ENCODE data around the gene PTPRCAP.
"Not testable (repeated sequence)": the region's sequence is repeated elsewhere in the genome, so short reads cannot be mapped to it uniquely, and the experiment has no call there.

The PTPRCAP gene, protein sequence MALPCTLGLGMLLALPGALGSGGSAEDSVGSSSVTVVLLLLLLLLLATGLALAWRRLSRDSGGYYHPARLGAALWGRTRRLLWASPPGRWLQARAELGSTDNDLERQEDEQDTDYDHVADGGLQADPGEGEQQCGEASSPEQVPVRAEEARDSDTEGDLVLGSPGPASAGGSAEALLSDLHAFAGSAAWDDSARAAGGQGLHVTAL

DNA sequence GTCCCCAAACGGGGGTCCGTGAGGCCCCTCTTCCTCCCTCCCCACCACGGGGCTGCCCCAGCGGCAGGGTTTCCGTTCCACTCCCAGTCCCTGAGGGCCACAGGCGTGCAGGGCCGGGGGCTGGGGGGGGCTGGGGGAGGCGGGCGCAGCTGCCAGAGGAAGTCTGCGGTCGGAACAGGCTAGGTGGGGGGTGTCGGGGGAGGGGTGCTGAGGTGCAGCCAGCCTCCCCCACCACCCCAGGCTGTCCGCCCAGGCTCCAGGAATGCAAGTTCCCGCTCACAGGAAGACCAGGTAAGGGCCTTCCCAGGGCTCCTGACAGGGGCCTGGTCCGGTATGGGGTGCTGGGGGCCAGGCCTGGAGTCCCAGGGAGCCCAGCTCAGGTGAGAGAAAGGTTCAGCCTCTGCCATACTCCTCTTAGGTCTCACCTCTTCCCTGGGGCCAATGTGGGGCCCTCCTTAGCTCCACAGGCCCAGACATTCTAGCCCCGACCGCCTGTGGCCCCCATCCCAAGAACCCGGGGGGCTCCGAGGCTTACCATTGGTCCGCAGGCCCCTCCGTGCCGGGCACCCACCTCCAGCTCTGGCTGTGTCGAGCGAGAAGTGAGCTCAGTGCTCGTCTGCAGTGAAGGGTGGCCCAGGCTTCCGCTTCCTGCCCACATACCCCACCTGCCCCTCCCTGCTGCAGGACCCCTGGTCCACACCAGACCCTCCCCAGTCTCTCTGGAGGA is at the start of gene PTPRCAP:
TSS of gene PTPRCAP (minus strand) at position 601 of the 727 bp plus-strand sequence. CDS start at position 538, 63 bp downstream.
- DNase-seq: no peak

DNA sequence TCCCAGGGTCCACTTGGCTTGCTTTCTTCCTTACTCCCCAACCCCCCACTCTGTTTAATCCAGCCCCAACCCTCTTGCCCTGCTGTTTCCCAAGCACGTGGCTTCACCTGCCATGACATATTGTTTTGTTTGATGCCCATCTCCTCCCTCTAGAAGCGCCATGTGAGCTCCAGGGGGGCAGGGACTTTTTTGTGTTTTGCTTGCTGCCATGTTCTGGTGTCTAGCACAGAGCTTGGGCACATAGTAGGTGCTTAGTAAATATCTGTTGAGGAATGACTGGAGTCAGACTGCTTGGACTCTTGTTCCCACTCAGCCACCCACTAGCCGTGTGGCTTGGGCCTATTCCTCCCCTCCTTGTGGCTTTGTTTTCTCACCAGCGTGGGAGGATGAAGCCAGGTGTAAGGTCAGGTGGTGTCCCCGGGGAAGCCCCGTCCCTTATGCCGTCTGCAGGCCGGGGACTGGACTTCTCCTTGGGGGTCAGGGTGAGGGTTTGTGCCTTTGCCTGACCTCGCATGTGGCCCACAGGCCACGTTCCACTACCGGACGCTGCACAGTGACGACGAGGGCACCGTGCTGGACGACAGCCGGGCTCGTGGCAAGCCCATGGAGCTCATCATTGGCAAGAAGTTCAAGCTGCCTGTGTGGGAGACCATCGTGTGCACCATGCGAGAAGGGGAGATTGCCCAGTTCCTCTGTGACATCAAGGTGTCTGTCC is 49.2 kb upstream of the PTPRCAP start:
- DNase-seq: peak; percentile 42 to 45

DNA sequence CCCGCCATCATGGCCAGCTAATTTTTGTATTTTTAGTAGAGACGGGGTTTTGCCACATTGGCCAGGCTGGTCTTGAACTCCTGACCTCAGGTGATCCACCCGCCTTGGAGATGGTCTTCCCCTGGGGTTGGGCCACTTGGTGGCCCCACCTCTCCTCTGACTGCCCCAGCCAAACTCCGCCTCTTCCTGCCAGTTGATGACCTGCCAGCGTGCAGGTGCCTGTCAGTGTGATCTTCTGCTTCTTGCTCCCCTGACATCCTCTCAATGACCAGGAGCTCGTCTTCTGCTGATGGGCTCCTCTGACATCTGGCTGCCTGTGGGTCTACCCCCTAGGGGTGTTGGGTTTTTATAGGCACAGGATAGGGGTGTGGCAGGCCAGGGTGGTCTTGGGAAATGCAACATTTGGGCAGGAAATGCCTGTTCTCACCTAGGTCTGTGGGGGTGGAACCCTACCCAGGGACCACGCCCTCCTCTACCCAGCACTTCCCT is 48.4 kb upstream of the PTPRCAP start:
- peak; percentile 46 to 58 for DNase-seq

DNA sequence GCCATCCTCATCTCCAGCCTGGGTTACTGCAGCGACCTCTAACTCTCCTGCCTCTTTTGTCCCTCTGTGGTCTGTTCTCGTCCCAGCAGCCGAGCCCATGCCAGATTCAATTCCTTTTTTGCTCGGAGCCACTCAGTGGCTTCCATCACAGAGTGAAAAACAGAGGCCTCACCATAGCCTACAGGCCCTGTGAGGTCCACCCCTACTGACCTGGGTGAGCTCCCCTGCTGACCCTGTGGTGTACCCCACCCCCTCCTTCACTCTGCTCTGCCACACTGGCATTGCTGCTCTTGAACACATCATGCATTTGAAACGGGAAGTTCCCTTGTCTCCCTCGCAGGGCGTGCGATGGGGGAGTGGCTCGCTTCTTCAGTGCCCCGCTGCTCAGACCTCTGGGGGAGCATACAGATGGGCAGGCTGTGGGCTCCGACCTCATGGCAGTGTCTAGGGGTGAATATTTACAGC is 47.4 kb upstream of the PTPRCAP start:
- DNase-seq: peak; percentile 61 to 64

DNA sequence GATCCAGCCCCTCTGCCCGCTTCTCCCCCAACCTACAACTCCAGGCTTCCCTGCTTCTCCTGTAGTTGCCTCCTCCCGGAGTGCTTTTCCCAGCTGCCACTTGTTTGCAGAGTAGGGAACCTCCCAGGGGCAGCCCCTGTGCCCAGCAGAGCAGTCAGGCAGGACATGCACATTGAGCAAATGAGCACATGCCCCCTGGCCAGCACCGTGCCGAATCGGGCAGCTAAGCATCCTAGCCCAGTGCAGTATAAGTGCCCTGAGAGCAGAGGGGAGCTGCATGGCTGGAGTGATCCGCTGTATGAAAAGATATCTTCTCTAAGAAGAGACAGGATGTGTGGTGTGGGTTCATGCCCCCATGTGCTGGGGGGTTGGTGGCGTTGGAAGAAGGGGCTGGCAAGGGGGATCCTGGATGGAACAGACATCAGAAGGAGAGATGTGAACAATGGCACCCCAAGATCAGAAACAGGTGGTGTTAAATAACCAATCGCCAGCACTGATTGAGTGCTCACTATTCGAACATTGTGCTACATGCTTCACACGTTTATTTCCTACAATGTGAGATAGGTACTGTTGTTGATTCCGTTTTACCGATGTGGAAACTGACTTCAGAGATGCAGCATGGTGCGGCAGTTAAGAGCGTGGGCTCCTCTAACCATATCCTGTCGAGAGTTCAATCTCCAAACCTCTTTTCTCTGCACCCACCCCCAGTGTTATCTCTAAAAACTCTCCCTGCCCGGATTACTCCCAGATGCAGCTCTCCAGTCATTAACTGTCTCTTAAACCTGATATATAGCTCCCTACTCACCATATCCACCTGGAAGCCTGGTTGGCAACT is 46.6 kb upstream of the PTPRCAP start:
- peak; percentile 27 to 30 for DNase-seq

DNA sequence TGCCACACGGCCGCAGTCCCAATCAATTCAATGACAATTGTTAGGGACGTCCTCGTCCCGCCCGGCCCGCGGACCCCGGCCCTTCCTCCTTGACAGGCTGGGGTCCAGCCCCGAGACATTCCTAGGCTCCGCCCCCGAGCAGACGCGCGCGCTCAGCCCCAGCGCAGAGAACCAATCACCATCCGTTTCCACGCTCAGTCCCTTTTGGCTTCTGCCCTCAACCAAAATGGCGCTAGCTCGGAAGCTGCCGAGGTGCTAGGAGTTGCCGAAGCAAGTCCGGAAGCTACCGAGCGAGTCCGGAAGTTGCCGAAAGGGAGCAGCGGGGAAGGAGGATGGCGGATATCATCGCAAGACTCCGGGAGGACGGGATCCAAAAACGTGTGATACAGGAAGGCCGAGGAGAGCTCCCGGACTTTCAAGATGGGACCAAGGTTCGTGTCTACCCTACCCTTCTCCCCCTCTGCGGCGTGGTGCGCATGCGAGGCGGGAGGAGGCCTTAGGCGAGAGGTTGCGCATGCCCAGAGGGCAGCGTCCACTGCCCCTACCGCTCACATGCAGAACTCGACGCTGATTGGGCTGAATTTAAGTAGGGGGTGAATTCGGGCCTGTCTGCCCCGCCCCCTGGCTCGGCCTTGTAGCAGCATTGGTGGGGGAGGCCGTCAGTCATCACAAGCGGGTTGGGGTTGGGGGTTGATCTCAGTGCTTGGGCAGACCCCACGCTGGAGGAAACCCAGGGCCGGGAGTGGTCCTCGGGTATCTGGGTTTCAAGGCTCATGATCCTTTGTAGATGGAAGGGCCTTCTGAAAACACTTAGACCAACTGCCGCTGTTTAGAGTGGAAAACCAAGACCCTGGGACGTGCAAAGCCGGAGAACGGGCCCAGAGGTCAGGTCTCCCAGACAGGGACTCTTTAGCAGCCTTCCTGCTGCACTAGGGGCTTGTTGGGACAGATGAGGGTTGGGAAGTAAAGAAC is 45.6 kb upstream of the PTPRCAP start, which contains the start of gene AIP:
TSS of gene AIP (plus strand) at position 200 of the 972 bp plus-strand sequence. CDS start at position 333, 133 bp downstream.
- peak; percentile 93 to 96 for DNase-seq

DNA sequence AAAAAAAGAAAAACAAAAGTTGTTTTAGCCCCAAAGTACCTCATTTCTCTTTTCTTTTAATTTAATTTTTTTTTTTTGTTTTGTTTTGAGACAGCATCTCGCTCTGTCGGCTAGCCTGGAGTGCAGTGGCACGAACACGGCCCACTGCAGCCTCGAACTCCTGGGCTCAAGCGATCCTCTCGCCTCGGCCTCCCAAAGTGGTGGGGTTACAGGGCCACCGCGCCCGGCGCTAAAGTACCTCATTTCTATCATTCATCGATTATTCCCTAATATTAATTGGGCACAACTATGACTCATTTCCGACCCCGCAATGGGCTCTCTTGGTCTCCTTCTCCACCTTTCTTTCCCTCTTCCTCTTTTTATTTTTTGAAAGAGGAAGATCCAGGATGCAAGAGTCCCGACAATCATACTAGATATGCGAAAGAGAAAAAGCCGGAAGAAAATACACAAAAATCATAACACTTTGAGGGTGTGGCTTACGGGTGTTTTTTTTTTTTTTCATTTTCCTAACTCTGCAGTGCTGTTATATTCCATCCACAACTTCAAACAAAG is 44.9 kb upstream of the PTPRCAP start:
- DNase-seq: no peak

DNA sequence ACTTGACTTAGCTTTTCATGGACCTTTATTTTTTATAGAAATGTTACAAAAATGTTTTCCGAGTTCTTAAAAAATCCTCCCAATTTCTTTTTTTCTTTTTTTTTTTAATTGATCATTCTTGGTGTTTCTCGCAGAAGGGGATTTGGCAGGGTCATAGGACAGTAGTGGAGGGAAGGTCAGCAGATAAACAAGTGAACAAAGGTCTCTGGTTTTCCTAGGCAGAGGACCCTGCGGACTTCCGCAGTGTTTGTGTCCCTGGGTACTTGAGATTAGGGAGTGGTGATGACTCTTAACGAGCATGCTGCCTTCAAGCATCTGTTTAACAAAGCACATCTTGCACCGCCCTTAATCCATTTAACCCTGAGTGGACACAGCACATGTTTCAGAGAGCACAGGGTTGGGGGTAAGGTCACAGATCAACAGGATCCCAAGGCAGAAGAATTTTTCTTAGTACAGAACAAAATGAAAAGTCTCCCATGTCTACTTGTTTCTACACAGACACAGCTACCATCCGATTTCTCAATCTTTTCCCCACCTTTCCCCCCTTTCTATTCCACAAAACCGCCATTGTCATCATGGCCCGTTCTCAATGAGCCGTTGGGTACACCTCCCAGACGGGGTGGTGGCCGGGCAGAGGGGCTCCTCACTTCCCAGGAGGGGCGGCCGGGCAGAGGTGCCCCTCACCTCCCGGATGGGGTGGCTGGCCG is 40.0 kb upstream of the PTPRCAP start:
- not testable (repeated sequence) for DNase-seq

DNA sequence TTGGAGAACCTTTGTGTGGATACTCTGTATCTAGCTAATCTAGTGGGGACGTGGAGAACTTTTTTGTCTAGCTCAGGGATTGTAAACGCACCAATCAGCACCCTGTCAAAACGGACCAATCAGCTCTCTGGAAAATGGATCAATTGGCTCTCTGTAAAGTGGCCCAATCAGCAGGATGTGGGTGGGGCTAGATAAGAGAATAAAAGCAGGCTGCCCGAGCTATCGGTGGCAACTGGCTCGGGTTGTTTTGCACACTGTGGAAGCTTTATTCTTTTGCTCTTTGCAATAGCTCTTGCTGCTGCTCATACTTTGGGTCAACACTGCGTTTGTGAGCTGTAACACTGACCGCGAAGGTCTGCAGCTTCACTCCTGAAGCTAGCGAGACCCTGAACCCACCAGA is 39.2 kb upstream of the PTPRCAP start:
- not testable (repeated sequence) for DNase-seq

DNA sequence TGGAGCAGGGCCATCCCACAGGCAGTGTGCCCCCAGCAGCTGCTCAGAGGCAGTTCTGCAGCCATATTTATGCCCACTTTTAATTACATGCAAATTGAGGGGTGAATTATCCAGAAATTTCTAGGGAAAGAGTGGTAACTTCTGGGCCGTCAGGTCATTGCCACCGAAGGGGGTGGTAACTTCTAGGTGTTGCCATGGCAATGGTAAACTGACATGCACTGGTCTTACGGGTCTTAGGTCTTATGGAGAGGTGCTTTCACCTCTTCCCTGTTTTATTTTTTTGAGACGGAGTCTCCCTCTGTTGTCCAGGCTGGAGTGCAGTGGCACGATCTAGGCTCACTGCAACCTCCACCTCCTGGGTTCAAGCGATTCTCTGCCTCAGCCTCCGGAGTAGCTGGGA is 35.4 kb upstream of the PTPRCAP start:
- no peak for DNase-seq

DNA sequence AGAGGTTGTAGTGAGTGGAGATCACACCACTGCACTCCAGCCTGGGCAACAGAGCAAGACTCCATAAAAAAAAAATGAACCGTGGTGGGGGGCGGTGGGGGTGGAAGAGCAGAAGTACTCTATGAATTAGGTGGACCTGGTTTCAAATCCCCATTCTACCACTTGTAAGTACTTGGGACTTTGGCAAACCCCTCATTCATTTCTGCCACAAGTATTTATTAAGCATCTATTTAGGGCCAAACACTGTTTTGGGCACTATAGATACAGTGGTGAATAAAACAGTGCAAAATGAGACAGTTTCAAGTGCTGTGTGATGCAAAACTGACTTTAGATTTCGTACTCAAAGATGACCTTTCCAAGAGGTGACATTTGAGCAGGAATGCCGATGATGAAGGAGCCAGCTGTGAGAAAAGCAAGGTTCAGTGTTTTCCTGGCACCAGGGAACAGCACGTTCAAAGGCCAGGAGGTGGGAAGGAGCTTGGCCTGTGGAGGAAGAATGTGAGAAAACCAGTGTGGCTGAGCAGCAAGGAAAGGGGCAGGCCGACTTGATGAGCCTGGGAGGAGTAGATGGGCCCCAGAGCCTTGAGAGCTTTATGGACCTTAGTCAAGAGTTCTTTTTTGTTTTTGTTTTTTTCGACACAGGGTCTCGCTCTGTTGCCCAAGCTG is 33.0 kb upstream of the PTPRCAP start:
- DNase-seq: no peak

DNA sequence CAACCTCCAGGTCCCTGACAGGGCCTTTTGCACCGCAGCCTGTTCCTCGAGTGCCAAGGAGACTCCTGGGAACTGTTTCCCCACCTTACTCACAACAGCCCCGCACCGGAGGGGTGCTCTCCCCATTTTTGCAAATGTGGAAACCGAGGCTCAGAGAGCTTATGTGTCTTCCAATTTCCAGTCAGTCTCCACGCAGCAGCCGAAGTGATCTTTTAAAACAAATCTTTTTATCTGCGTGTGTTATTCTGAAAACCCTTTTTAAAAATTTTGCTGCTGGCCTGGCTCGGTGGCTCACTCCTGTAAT is 32.0 kb upstream of the PTPRCAP start:
- no peak for DNase-seq

DNA sequence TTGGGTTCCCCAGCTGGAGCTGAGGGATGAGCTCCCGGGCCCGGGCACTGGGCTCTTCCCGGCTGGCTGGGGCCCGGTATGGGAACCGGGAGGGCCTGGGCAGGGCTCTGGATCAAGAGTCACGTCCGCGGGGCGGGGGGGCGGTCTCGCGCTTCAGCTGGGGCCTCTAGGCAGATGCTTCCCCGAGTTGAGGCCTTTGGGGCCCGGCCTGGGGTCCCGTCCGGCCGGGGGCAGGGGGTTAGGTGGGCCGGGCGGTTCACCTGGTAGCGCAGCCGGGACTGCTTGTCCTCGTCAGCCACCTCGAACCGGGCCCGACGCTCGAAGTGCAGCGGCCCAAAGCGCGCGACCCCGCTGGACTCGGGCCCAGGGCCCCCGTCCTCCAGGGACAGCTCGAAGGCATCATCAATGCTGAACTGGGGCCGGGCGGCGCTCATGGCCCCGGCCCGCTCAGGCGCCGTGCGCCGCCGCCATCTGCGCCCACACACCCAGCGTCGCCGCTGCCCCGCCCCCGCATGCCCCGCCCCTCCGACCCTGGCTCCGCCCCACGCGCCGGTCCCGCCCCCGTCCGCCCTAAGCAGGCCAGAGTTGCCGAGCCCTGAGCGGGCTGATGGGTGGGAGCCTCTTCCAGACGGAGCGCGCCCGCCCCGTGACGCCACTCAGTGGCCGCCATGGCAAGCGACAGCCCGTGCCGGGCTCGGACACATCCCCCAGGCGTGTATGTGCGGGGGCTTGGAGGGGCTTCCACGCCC is 31.5 kb upstream of the PTPRCAP start, which contains the start of gene TMEM134:
TSS of gene TMEM134 (minus strand) at position 493 of the 749 bp plus-strand sequence. CDS start at position 434, 59 bp downstream.
- peak; percentile 91 to 97 for DNase-seq

DNA sequence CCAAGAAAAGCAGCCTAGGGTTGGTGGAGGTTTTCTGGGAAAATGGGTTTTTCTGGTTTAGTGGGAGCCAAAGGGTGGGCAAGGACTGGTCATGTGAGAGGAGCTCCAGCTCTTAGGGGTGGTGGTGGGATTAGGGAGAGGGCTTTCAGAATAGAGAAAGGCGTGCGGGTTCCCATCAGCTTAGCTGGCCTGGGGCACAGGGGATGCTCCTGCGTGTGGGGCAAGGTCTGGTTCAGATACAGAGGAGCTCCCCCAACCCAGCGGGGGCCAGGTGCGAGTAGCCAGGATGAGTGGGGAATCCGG is 30.9 kb upstream of the PTPRCAP start:
- peak in 1 of 2 donors; percentile 22 for DNase-seq

DNA sequence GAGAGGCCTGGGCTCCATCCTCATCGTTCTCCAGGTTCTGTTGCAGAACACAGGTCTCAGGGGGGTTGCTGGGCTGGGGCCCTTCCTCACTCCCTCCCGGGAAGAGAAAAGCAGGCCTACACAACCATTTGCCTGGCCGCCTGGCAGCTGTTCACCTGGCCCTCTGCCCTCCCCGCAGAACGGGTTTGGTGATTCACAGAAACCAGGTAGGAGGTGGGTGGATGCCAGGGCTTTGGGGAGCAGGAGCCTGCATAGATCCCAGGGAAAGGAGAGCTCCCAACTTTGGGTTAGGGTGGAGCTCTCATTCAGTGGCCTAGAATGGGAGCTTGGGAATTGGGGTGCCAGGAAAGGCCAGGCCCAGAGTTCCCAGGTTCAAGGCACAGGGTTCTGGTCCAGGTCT is 30.6 kb upstream of the PTPRCAP start:
- DNase-seq: no peak

DNA sequence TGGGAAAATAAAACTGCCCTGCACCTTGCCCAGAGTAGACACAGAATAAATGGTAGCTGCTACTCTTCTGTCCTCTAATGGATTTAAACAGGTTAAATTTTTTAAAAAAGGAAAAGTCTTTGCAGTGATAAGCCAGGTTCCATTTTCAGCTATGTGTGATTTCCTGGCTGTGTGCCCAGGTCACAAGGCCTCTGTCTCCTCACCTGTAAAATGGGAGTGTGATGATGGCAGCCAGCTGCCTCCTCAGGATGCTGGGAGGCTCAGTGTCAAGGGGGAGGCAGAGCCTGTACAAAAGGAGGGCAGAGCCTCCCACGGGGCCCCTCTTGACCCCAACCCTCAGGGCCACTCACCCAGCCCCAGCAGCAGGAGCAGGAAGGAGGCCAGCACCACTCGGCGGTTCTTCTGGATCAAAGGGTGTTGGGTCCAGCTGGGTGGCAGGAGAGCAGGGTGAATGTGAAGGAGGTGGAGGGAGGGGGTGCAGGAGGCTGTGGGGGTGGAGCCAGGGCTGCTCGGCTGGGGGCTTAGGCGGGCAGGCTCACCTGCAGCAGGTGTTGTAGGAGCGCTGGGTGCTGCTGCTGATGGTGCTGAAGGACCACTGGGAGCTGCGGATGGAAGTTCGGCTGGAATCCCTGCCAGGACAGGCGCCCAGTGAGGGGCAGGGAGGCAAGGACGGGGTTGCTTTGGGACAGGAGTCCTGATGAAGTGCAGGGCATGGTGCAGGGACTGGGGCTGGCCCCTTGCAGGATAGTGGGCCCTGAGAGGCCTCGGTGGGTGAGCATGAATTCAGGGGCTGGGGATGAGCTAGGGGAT is 29.7 kb upstream of the PTPRCAP start:
- no peak for DNase-seq

DNA sequence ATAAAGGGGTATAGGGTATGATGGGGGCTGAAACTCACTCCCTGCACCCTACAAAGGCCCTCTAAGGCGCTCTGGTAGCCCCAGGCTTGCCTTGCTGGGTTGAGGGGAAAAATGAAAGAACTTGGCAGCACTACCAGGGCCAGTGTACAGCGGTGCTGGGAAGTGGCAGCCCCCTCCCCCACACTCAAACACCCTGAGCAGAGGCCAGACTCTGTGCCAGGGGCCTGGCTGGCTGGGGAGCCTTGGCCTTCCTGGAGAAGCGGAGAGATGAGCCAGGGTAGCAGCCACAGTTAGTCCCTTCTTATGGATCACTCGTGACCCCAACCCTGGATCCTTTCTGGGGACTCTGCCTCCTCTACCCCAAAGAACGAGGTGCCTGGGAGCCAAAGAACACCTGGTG is 28.9 kb upstream of the PTPRCAP start:
- DNase-seq: no peak

DNA sequence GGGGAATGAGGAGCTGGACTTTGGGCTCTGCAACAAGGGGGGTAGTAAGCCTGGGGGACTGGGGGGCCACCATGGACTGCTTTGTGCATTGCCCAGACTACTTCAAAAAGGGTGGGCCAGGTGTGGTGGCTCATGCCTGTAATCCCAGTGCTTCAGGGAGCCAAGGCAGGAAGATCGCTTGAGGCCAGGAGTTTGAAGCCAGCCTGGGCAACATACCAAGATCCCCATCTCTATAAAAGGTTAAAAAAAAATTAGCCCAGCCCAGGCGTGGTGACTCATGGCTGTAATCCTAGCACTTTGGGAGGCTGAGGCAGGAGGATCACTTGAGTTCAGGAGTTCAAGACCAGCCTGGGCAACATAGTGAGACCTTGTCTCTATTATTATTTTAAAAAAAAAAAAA is 28.0 kb upstream of the PTPRCAP start:
- not testable (repeated sequence) for DNase-seq
